Activated CD4-positive, alpha-beta T cell treated with anti-CD3 and anti-CD28 coated beads, Interleukin-2, amount 10 ng/mL, durations not matched to agents 24 days and 14 days (primary cell): ENCODE data around the gene C2CD2. TPM values are rescaled to one million over a fixed set of nuclear protein-coding genes. Genes with fewer than 3 reads are reported as not detected.

ENCODE experiments used
- DNase-seq: peaks from one replicate; pipeline ENCODE4 v3.0.0; 2022
- H3K27ac Mint-ChIP-seq: one replicate; pipeline ENCODE4 v1.8.0; 2022; ENCODE audit warnings: mild to moderate bottlenecking, mixed read lengths
- H3K27me3 Mint-ChIP-seq: one replicate; pipeline ENCODE4 v1.8.0; 2022; ENCODE audit warnings: mixed read lengths
- H3K36me3 Mint-ChIP-seq: one replicate; pipeline ENCODE4 v1.8.0; 2022; ENCODE audit warnings: low read depth, mild to moderate bottlenecking, mixed read lengths
- H3K4me1 Mint-ChIP-seq: one replicate; pipeline ENCODE4 v1.8.0; 2021; ENCODE audit warnings: mixed read lengths
- H3K4me3 Mint-ChIP-seq: one replicate; pipeline ENCODE4 v1.8.0; 2022; ENCODE audit warnings: mild to moderate bottlenecking, moderate library complexity, mixed read lengths
- H3K9me3 Mint-ChIP-seq: one replicate; pipeline ENCODE4 v1.8.0; 2021; ENCODE audit warnings: mixed read lengths
- intact Hi-C: fragments of 100-400 bp; cut with micrococcal nuclease; formaldehyde crosslinking; loops from one replicate; pipeline ENCODE4 v1.15.1; 2023
- total RNA-seq: library from RNA; stranded (reverse); gene quantifications from 2 replicates; pipeline ENCODE4 v1.2.3, GENCODE V29; 2022

C2CD2 gene
- total RNA-seq, 1 donor from 2014 or later, result 9.3 TPM

GRCh38 chr21:41971891-41972290 lies 18.1 kb upstream of the C2CD2 start:
- no peaks in the 10 kb centered on the region for H3K36me3 Mint-ChIP-seq
- intact Hi-C loops, result no loop called here
- H3K27ac Mint-ChIP-seq, result no peak overlapping the region
- peaks cover 9% of the 10 kb centered on the region for H3K9me3 Mint-ChIP-seq
- H3K4me1 Mint-ChIP-seq, result peaks cover 10% of the 10 kb centered on the region
- H3K27me3 Mint-ChIP-seq, result no peaks in the 10 kb centered on the region
- no peak overlapping the region for H3K4me3 Mint-ChIP-seq
- DNase-seq, result no peak

- Mint-ChIP-seq H3K36me3 (no peaks in the 10 kb centered on the region), H3K9me3 (peaks cover 9% of the 10 kb centered on the region), H3K4me3 (no peak overlapping the region), H3K27ac (no peak overlapping the region), H3K4me1 (peaks cover 10% of the 10 kb centered on the region), H3K27me3 (peaks cover 2% of the 10 kb centered on the region)
- intact Hi-C loops, result no loop called here
- DNase-seq, result no peak
These were observed 17.2 kb upstream of the C2CD2 start for GRCh38 chr21:41970751-41971653.

- no peaks in the 10 kb centered on the region for H3K36me3 Mint-ChIP-seq
These were observed 16.2 kb upstream of the C2CD2 start for GRCh38 chr21:41970106-41970391.

GRCh38 chr21:41967708-41968107 lies 13.9 kb upstream of the C2CD2 start:
- H3K27me3 Mint-ChIP-seq, result peaks cover 6% of the 10 kb centered on the region
- no peak overlapping the region for H3K27ac Mint-ChIP-seq
- DNase-seq, result no peak
- intact Hi-C loops, result no loop called here
- H3K4me3 Mint-ChIP-seq, result no peak overlapping the region
- no peaks in the 10 kb centered on the region for H3K4me1 Mint-ChIP-seq
- H3K9me3 Mint-ChIP-seq, result no peaks in the 10 kb centered on the region
- no peaks in the 10 kb centered on the region for H3K36me3 Mint-ChIP-seq

More at GRCh38 chr21:41970106-41970391, 16.2 kb upstream of the C2CD2 start:
- Mint-ChIP-seq H3K27ac (no peak overlapping the region), H3K9me3 (peaks cover 9% of the 10 kb centered on the region), H3K27me3 (peaks cover 4% of the 10 kb centered on the region), H3K4me3 (no peak overlapping the region), H3K4me1 (peaks cover 10% of the 10 kb centered on the region)
- intact Hi-C loops, result no loop called here
- no peak for DNase-seq

DNA sequence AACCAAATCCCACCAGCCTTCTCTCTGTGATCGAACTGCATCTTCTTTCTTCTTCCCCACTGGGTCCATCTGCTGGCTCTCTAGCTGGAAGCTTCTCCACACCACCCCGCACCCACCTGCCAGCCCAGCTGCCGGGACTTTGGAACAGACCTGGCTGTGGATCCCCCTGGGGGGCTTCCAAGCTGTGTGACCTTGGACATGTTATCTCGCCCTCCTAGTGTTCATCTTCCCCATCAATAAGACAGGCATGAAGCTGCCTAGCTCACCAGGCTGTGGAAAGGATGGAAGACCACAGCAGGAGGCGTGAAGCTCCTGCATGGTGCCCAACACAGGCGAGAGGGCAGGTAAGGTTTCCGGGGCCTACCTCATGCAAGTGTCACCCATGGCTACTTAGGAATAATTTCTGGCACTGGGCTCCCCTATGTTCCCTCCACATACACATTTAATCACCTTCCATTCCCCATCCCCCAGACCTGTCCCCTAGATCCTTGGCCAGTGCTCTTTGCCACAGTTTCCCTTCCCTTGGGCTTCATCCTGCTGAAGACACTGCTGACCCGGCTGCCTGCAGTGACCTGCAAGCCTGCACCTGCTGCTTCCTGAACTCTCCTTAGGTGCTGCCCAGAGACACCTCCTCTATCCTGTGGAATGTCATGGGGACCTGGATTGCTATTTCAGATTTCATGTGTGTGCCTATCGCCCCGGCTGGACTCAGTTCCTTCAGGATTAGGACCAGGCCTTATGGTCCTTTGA lies 13.2 kb upstream of the C2CD2 start:
- intact Hi-C loops, result no loop called here
- Mint-ChIP-seq H3K9me3 (no peaks in the 10 kb centered on the region), H3K4me1 (no peaks in the 10 kb centered on the region), H3K27ac (no peak overlapping the region), H3K4me3 (no peak overlapping the region), H3K27me3 (peaks cover 9% of the 10 kb centered on the region), H3K36me3 (no peaks in the 10 kb centered on the region)
- DNase-seq, result no peak

DNA sequence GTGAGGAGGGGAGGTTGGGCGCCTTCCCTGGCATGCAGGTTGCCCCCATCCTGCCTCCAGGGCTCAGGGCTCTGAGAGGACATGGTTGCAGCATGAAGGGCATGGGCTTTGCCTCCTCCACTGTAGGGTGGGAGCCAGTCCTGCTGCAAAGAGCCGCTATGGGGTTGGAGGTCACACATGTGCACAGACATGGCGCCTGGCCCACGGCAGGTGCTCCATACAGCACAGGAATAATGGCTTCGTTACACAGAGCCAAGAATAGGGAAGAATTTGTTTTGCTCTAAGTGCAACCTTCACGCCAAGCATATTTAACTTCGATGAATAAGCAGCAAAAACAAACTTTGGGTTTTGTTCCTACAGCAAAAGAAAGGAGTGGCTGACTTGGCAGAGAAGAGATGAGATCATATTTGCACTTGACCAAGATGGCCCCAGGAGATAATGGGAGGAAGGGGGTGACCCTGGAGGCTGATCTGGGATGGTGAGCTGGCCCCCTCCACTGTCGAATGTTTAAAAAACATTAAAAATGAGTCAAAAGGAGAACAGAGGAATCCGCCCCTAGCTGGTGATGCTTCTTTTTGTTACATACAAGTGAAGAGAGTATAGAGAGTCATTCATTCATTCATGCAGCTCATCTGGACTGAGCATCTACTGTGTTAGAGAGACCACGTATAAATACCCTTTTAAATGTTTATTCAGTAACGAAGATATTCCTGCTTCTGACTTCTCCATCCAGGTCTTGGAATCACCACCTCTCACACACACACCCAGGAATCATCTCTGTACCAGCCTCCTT lies 12.4 kb upstream of the C2CD2 start:
- Mint-ChIP-seq H3K36me3 (no peaks in the 10 kb centered on the region), H3K9me3 (no peaks in the 10 kb centered on the region), H3K4me3 (no peak overlapping the region), H3K4me1 (peaks cover 4% of the 10 kb centered on the region), H3K27ac (no peak overlapping the region), H3K27me3 (peaks cover 16% of the 10 kb centered on the region)
- intact Hi-C loops, result no loop called here
- DNase-seq, result no peak

GRCh38 chr21:41965461-41966013 lies 11.7 kb upstream of the C2CD2 start:
- Mint-ChIP-seq H3K9me3 (no peaks in the 10 kb centered on the region), H3K4me1 (peaks cover 6% of the 10 kb centered on the region), H3K27ac (no peak overlapping the region), H3K4me3 (no peak overlapping the region), H3K27me3 (peaks cover 18% of the 10 kb centered on the region), H3K36me3 (no peaks in the 10 kb centered on the region)
- intact Hi-C loops, result no loop called here
- DNase-seq, result no peak

DNA sequence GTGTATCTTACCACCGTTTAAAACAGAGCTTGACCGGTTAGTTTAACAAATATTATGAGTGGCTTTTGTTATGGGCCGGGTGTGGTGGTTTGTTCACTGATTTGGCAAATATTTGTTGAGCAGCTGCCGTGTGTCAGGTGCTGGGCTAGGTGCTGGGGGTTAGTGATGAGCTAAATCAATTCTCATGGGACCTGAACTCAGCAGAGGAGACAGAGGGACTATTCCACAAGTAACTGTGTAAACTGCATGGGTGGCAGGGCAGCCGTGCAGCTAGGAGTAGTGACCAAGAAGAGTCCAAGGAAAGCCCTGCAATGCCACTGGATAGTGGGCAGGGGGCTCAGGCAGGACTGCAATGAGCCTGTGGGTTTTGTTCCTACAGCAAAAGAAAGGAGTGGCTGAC lies 11.2 kb upstream of the C2CD2 start:
- Mint-ChIP-seq H3K36me3 (no peaks in the 10 kb centered on the region), H3K9me3 (no peaks in the 10 kb centered on the region), H3K27ac (no peak overlapping the region), H3K27me3 (peaks cover 20% of the 10 kb centered on the region), H3K4me3 (no peak overlapping the region), H3K4me1 (peaks cover 6% of the 10 kb centered on the region)
- DNase-seq, result no peak
- intact Hi-C loops, result no loop called here

DNA sequence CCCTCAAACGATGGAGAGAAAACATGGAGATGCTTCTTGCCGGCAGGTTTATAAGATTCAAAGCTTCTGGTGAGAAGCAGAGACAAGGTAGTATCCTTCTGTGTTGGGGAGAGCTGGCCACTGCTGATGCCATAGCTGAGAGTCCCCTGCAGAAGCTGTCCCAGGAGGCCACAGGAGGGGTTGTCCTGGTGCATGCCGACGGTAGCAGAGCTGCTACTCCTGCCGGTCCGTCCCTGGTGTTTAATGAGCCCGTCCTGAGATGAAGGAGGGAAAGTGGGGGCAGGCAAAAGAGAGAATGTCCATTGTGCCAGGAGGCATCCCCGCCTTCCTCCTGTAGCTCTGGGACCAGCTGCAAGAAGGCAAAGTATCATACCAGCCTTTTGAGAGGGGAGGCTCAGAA lies 10.4 kb upstream of the C2CD2 start:
- Mint-ChIP-seq H3K4me1 (peaks cover 6% of the 10 kb centered on the region), H3K9me3 (no peaks in the 10 kb centered on the region), H3K27ac (no peak overlapping the region), H3K4me3 (no peak overlapping the region), H3K27me3 (peaks cover 20% of the 10 kb centered on the region), H3K36me3 (no peaks in the 10 kb centered on the region)
- no peak for DNase-seq
- intact Hi-C loops, result no loop called here

- intact Hi-C loops, result no loop called here
- H3K4me3 Mint-ChIP-seq, result no peak overlapping the region
- H3K9me3 Mint-ChIP-seq, result no peaks in the 10 kb centered on the region
- no peak for DNase-seq
- no peak overlapping the region for H3K27ac Mint-ChIP-seq
- no peaks in the 10 kb centered on the region for H3K36me3 Mint-ChIP-seq
- H3K27me3 Mint-ChIP-seq, result peaks cover 20% of the 10 kb centered on the region
- peaks cover 6% of the 10 kb centered on the region for H3K4me1 Mint-ChIP-seq
These were observed 8.7 kb upstream of the C2CD2 start for GRCh38 chr21:41962425-41962966.

GRCh38 chr21:41961753-41962152 lies 7.9 kb upstream of the C2CD2 start:
- H3K9me3 Mint-ChIP-seq, result no peaks in the 10 kb centered on the region
- DNase-seq, result no peak
- no peak overlapping the region for H3K4me3 Mint-ChIP-seq
- H3K4me1 Mint-ChIP-seq, result peaks cover 9% of the 10 kb centered on the region
- peaks cover 20% of the 10 kb centered on the region for H3K27me3 Mint-ChIP-seq
- intact Hi-C loops, result no loop called here
- H3K36me3 Mint-ChIP-seq, result no peaks in the 10 kb centered on the region
- no peak overlapping the region for H3K27ac Mint-ChIP-seq

DNA sequence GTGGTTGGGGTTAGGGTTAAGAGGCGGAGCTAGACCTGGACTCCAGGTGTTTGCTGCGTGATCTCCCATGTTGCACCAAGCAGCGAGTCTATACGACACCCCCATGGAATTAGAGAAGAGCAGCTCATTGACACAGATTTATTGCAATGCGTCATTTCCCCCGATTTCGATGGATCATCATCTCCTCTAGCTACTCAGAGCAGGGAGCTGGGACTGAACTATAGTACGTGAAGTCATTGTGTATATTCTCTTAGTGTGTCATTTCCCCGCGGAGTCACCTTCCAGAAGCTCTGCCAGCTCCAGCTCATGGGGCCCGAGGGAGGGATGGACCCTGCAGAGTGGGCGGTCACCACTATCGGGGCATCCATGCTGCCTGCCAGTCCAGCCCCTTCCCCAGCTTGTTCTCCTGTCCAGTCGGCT lies 7.5 kb upstream of the C2CD2 start:
- no peak overlapping the region for H3K4me3 Mint-ChIP-seq
- H3K27me3 Mint-ChIP-seq, result peaks cover 18% of the 10 kb centered on the region
- H3K36me3 Mint-ChIP-seq, result no peaks in the 10 kb centered on the region
- H3K9me3 Mint-ChIP-seq, result no peaks in the 10 kb centered on the region
- no peak overlapping the region for H3K27ac Mint-ChIP-seq
- no peak for DNase-seq
- H3K4me1 Mint-ChIP-seq, result peaks cover 9% of the 10 kb centered on the region
- intact Hi-C loops, result no loop called here

GRCh38 chr21:41960386-41960785 lies 6.6 kb upstream of the C2CD2 start:
- Mint-ChIP-seq H3K27ac (no peak overlapping the region), H3K9me3 (no peaks in the 10 kb centered on the region), H3K27me3 (peaks cover 18% of the 10 kb centered on the region), H3K4me3 (no peak overlapping the region), H3K4me1 (peaks cover 9% of the 10 kb centered on the region), H3K36me3 (no peaks in the 10 kb centered on the region)
- DNase-seq, result no peak
- intact Hi-C loops, result no loop called here
